ENCODE data around the gene UBE2E2.

DNA sequence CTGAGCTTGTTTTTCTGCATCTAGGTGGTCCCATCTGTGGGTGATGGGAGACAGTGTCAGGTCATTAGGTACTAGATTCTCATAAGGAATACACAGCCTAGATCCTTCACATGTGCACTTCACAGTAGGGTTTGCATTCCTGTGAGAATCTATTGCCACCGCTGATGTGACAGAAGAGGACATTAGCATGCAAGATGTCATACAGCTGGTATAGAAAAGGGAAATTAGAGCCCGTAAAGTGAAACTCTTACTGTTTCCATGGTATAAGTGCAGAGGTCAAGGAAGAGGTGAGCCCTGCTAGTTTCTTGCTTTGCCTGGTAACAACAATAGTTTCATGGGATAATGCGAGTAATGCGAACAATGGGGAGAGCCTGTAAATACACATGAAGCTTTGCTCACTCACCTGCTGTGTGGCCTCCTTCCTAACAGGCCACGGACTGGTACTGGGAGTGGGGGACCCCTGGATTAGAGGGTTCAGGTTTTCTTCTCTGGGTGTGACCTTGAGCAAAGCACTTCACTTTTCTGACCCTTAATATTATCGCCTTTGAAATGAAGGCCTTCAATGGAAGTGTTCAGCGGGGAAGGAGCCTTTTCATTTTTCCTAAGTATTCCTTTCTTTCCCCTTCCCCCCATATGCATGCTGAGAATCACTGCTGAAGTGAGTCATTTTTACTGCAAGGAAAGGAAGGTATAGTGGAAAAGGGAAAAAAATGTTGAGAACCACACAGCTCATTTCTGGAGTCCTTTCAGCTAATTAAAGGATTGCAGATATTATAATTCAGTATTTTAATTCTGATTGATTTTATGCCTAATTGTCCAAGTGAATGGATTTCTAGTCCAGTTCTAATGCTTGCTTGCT, 286.4 kb downstream of the UBE2E2 start:
- TF ChIP-seq CTCF (IDR thresholded peaks at IDR 0.05; ENCODE audit: low read length) (no peak), EZH2 (IDR thresholded peaks at IDR 0.05; ENCODE audit: borderline replicate concordance, low read length) (no peak)
